BLaER1 (cell line): ENCODE results near the gene ZNF644.

Source experiments
- H3K27ac ChIP-seq: shearing (Covaris generic); formaldehyde crosslinking; 2 replicates; pipeline ENCODE4 v1.8.1; 2022
- H3K27me3 ChIP-seq: shearing (Covaris generic); formaldehyde crosslinking; 2 replicates; pipeline ENCODE4 v1.8.1; 2022
- H3K36me3 ChIP-seq: shearing (Covaris generic); formaldehyde crosslinking; 2 replicates; pipeline ENCODE4 v1.8.1; 2022
- H3K4me1 ChIP-seq: shearing (Covaris generic); formaldehyde crosslinking; 2 replicates; pipeline ENCODE4 v1.8.1; 2022
- H3K4me2 ChIP-seq: shearing (Covaris generic); formaldehyde crosslinking; 2 replicates; pipeline ENCODE4 v1.8.1; 2022
- H3K4me3 ChIP-seq: shearing (Covaris generic); formaldehyde crosslinking; 2 replicates; pipeline ENCODE4 v1.8.1; 2022
- H3K9ac ChIP-seq: shearing (Covaris generic); formaldehyde crosslinking; 2 replicates; pipeline ENCODE4 v1.8.1; 2022
- H3K9me3 ChIP-seq: shearing (Covaris generic); formaldehyde crosslinking; 2 replicates; pipeline ENCODE4 v1.8.1; 2022
- H4K20me1 ChIP-seq: shearing (Covaris generic); formaldehyde crosslinking; 2 replicates; pipeline ENCODE4 v1.8.1; 2022
- Cebpa-rat ChIP-seq: shearing (Covaris generic); IDR thresholded peaks from 2 replicates; pipeline ENCODE4 v1.8.1; 2022

ZNF644 gene

GRCh38 chr1:91012196-91012595, 9.6 kb downstream of the ZNF644 start:
- Histone ChIP-seq H3K36me3 (peaks cover 66% of the 10 kb centered on the region), H3K4me2 (no peak overlapping the region), H4K20me1 (peaks cover 100% of the 10 kb centered on the region), H3K27me3 (no peaks in the 10 kb centered on the region), H3K4me1 (peaks cover 10% of the 10 kb centered on the region; the same call in 1 of the 2 replicates), H3K27ac (no peak overlapping the region), H3K9ac (no peak overlapping the region), H3K4me3 (no peak overlapping the region), H3K9me3 (peaks cover 32% of the 10 kb centered on the region)
- TF ChIP-seq Cebpa-rat: no peak

GRCh38 chr1:91011726-91012125, 10.1 kb downstream of the ZNF644 start:
- H3K4me3 ChIP-seq: no peak overlapping the region
- H3K27ac ChIP-seq: no peak overlapping the region
- H3K4me1 ChIP-seq: peaks cover 10% of the 10 kb centered on the region; the same call in 1 of the 2 replicates
- H3K4me2 ChIP-seq: no peak overlapping the region
- no peak overlapping the region for H3K9ac ChIP-seq
- TF ChIP-seq Cebpa-rat: no peak
- H3K36me3 ChIP-seq: peaks cover 66% of the 10 kb centered on the region
- H3K27me3 ChIP-seq: no peaks in the 10 kb centered on the region
- peaks cover 100% of the 10 kb centered on the region for H4K20me1 ChIP-seq
- peaks cover 37% of the 10 kb centered on the region for H3K9me3 ChIP-seq

- H4K20me1 ChIP-seq: peaks cover 90% of the 10 kb centered on the region
- H3K9me3 ChIP-seq: peaks cover 67% of the 10 kb centered on the region
- H3K36me3 ChIP-seq: peaks cover 56% of the 10 kb centered on the region
- no peak overlapping the region for H3K4me3 ChIP-seq
- no peak overlapping the region for H3K4me2 ChIP-seq
- H3K9ac ChIP-seq: no peak overlapping the region
- peaks cover 6% of the 10 kb centered on the region; the same call in 1 of the 2 replicates for H3K4me1 ChIP-seq
- TF ChIP-seq Cebpa-rat: no peak
- no peaks in the 10 kb centered on the region for H3K27me3 ChIP-seq
- no peak overlapping the region for H3K27ac ChIP-seq
These were observed 14.0 kb downstream of the ZNF644 start for GRCh38 chr1:91007827-91008226.

GRCh38 chr1:91007092-91007491, 14.7 kb downstream of the ZNF644 start:
- no peak overlapping the region for H3K4me2 ChIP-seq
- H3K4me3 ChIP-seq: no peak overlapping the region
- TF ChIP-seq Cebpa-rat: no peak
- H3K36me3 ChIP-seq: peaks cover 52% of the 10 kb centered on the region
- peaks cover 69% of the 10 kb centered on the region for H3K9me3 ChIP-seq
- H3K9ac ChIP-seq: no peak overlapping the region
- H3K27ac ChIP-seq: no peak overlapping the region
- peaks cover 3% of the 10 kb centered on the region; the same call in 1 of the 2 replicates for H3K4me1 ChIP-seq
- no peaks in the 10 kb centered on the region for H3K27me3 ChIP-seq
- peaks cover 83% of the 10 kb centered on the region for H4K20me1 ChIP-seq

GRCh38 chr1:91006113-91006908, 15.5 kb downstream of the ZNF644 start:
- no peaks in the 10 kb centered on the region for H3K27me3 ChIP-seq
- H3K27ac ChIP-seq: no peak overlapping the region
- no peaks in the 10 kb centered on the region for H3K4me1 ChIP-seq
- H4K20me1 ChIP-seq: peaks cover 75% of the 10 kb centered on the region
- no peak overlapping the region for H3K4me3 ChIP-seq
- peaks cover 47% of the 10 kb centered on the region for H3K36me3 ChIP-seq
- no peak overlapping the region for H3K9ac ChIP-seq
- peaks cover 68% of the 10 kb centered on the region for H3K9me3 ChIP-seq
- H3K4me2 ChIP-seq: no peak overlapping the region
- no peak for TF ChIP-seq Cebpa-rat

- Histone ChIP-seq H3K4me2 (no peak overlapping the region), H3K4me1 (no peaks in the 10 kb centered on the region), H3K27me3 (no peaks in the 10 kb centered on the region), H3K36me3 (peaks cover 46% of the 10 kb centered on the region), H3K4me3 (no peak overlapping the region), H3K9me3 (peaks cover 69% of the 10 kb centered on the region), H3K9ac (no peak overlapping the region), H4K20me1 (peaks cover 64% of the 10 kb centered on the region), H3K27ac (no peak overlapping the region)
- no peak for TF ChIP-seq Cebpa-rat
These were observed 16.6 kb downstream of the ZNF644 start for GRCh38 chr1:91005285-91005684.

- H3K9ac ChIP-seq: no peak overlapping the region
- H3K36me3 ChIP-seq: peaks cover 44% of the 10 kb centered on the region
- H4K20me1 ChIP-seq: peaks cover 57% of the 10 kb centered on the region
- H3K4me1 ChIP-seq: no peaks in the 10 kb centered on the region
- H3K4me3 ChIP-seq: no peak overlapping the region
- peaks cover 74% of the 10 kb centered on the region for H3K9me3 ChIP-seq
- H3K4me2 ChIP-seq: no peak overlapping the region
- no peaks in the 10 kb centered on the region for H3K27me3 ChIP-seq
- TF ChIP-seq Cebpa-rat: no peak
- no peak overlapping the region for H3K27ac ChIP-seq
These were observed 17.7 kb downstream of the ZNF644 start for GRCh38 chr1:91004145-91004544.

- no peak overlapping the region for H3K4me2 ChIP-seq
- H4K20me1 ChIP-seq: peaks cover 74% of the 10 kb centered on the region
- H3K4me1 ChIP-seq: no peaks in the 10 kb centered on the region
- H3K4me3 ChIP-seq: no peak overlapping the region
- H3K36me3 ChIP-seq: peaks cover 71% of the 10 kb centered on the region
- no peaks in the 10 kb centered on the region for H3K27me3 ChIP-seq
- H3K9me3 ChIP-seq: peaks cover 82% of the 10 kb centered on the region
- H3K27ac ChIP-seq: no peak overlapping the region
- no peak overlapping the region for H3K9ac ChIP-seq
- TF ChIP-seq Cebpa-rat: no peak
These were observed 25.0 kb downstream of the ZNF644 start for GRCh38 chr1:90996742-90997413.

- H3K36me3 ChIP-seq: peaks cover 85% of the 10 kb centered on the region
- no peak overlapping the region for H3K4me3 ChIP-seq
- peaks cover 89% of the 10 kb centered on the region for H4K20me1 ChIP-seq
- no peaks in the 10 kb centered on the region for H3K4me1 ChIP-seq
- H3K4me2 ChIP-seq: no peak overlapping the region
- H3K27me3 ChIP-seq: no peaks in the 10 kb centered on the region
- no peak overlapping the region for H3K9ac ChIP-seq
- no peak overlapping the region for H3K27ac ChIP-seq
- no peak for TF ChIP-seq Cebpa-rat
- H3K9me3 ChIP-seq: peaks cover 94% of the 10 kb centered on the region
These were observed 26.4 kb downstream of the ZNF644 start for GRCh38 chr1:90995311-90995894.

- peaks cover 98% of the 10 kb centered on the region for H4K20me1 ChIP-seq
These were observed 27.4 kb downstream of the ZNF644 start for GRCh38 chr1:90994461-90994860.

More at GRCh38 chr1:90994461-90994860, 27.4 kb downstream of the ZNF644 start:
- H3K9me3 ChIP-seq: peaks cover 97% of the 10 kb centered on the region
- H3K27me3 ChIP-seq: no peaks in the 10 kb centered on the region
- no peak overlapping the region for H3K9ac ChIP-seq
- H3K4me2 ChIP-seq: no peak overlapping the region
- H3K4me3 ChIP-seq: no peak overlapping the region
- peaks cover 94% of the 10 kb centered on the region for H3K36me3 ChIP-seq
- no peak for TF ChIP-seq Cebpa-rat
- H3K4me1 ChIP-seq: no peaks in the 10 kb centered on the region
- no peak overlapping the region for H3K27ac ChIP-seq
